Body of pancreas (tissue), 4 donors: ENCODE results near the gene DNM2. TPM values are rescaled to one million over a fixed set of nuclear protein-coding genes. Genes with fewer than 3 reads are reported as not detected.
"Not testable (repeated sequence)": the region's sequence is repeated elsewhere in the genome, so short reads cannot be mapped to it uniquely, and the experiment has no call there.

Experiments used
- ATAC-seq: fragments of 150-250 bp; one replicate; pipeline ENCODE4 v1.9.1; 2016
- DNase-seq, 4 donors: peaks; one replicate each; pipeline ENCODE4 v3.0.0-alpha.2; 2019
- H3K27ac ChIP-seq, 4 donors: fragments of 200-600 bp; sonication (generic); 1 replicate in 3 of 4; 2 replicates in 1 of 4; pipeline versions ENCODE4 v1.5.1 to v1.6.1; 2016 to 2019; ENCODE audit warnings: mild to moderate bottlenecking in 1 of 4, mixed read lengths in 1 of 4, moderate library complexity in 1 of 4
- H3K27me3 ChIP-seq, 2 donors: fragments of 200-600 bp; sonication (generic); one replicate each; pipeline ENCODE4 v1.6.0; 2016; ENCODE audit warnings: mild to moderate bottlenecking in 1 of 2
- H3K36me3 ChIP-seq, 2 donors: fragments of 200-600 bp; sonication (generic); replicated peaks in 1 of 2; 2 replicates each; pipeline ENCODE4 v1.5.1; 2016; ENCODE audit warnings: low read depth in 2 of 2; ENCODE audit not compliant: insufficient read depth in 1 of 2
- H3K4me1 ChIP-seq: fragments of 200-600 bp; sonication (generic); one replicate; pipeline ENCODE4 v1.6.0; 2016
- H3K4me3 ChIP-seq, 2 donors: fragments of 200-600 bp; sonication (generic); 1 replicate in 1 of 2; 2 replicates in 1 of 2; pipeline ENCODE4 v1.5.1; 2016 to 2019
- H3K9me3 ChIP-seq, 3 donors: fragments of 200-600 bp; sonication (generic); 1 replicate in 2 of 3; 2 replicates in 1 of 3; pipeline ENCODE4 v1.5.1; 2016
- POLR2A ChIP-seq, 3 donors: fragments of 450-650 bp; IDR thresholded peaks; one replicate each; pipeline ENCODE4 v1.6.1; 2016; ENCODE audit warnings: antibody characterized with exemption in 3 of 3, mild to moderate bottlenecking in 2 of 3
- WGBS, 2 donors: methylation state at CpG; one replicate each; pipeline ENCODE4 v1.1.5; 2017; 5-methylcytosine and 5-hydroxymethylcytosine counted together
- intact Hi-C: fragments of 100-400 bp; cut with DNase I; formaldehyde crosslinking; loops from one replicate; pipeline ENCODE4 v1.15.1; 2023
- total RNA-seq, 2 donors: library from RNA; depleted of rRNA; stranded (reverse); fragments of >200 nt; gene quantifications; one replicate each; pipeline ENCODE4 v1.1.0, GENCODE V29; 2016
- TF ChIP-seq, protein P1 (sequence below), 7 experiments: fragments of 450-650 bp in 4 of 7; fragments of 200-600 bp in 3 of 7; sonication (generic) in 3 of 7; IDR thresholded peaks; one replicate each; pipeline ENCODE4 v1.5.1; 2016 to 2019; ENCODE audit warnings: antibody characterized with exemption in 7 of 7

The DNM2 gene
- total RNA-seq, 2 donors from 2014 or later, result 98.6 to 158 TPM

DNA sequence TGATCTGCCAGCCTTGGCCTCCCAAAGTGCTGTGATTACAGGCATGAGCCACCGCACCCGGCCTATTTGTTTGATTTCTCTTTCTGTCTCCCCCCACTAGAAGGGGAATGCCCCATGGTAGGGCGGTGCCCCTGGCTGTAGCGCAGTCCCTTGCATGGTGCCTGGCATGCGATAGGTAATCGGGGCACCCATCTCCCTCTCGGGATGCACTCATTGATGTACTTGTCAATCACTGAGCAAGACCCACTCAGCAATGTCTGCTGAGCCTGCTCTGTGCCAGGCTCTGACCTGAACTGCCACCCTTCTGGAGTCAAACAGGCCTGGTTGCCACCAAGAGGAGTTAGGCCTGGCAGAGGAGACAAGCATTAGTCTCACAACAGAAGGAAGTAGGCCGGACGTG lies 19.8 kb downstream of the DNM2 start:
- no peak overlapping the region for H3K4me3 ChIP-seq
- 83 to 88% methylated on average over 4 to 7 of the region's 9 CpGs for WGBS, 2 donors
- TF ChIP-seq POLR2A (IDR thresholded peaks at IDR 0.05), result no peak
- TF ChIP-seq, protein P1, sequence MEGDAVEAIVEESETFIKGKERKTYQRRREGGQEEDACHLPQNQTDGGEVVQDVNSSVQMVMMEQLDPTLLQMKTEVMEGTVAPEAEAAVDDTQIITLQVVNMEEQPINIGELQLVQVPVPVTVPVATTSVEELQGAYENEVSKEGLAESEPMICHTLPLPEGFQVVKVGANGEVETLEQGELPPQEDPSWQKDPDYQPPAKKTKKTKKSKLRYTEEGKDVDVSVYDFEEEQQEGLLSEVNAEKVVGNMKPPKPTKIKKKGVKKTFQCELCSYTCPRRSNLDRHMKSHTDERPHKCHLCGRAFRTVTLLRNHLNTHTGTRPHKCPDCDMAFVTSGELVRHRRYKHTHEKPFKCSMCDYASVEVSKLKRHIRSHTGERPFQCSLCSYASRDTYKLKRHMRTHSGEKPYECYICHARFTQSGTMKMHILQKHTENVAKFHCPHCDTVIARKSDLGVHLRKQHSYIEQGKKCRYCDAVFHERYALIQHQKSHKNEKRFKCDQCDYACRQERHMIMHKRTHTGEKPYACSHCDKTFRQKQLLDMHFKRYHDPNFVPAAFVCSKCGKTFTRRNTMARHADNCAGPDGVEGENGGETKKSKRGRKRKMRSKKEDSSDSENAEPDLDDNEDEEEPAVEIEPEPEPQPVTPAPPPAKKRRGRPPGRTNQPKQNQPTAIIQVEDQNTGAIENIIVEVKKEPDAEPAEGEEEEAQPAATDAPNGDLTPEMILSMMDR (IDR thresholded peaks at IDR 0.05), result no peak
- H3K9me3 ChIP-seq, result no peaks in the 10 kb centered on the region
- DNase-seq, result no peak
- intact Hi-C loops, result no loop called here
- no peaks in the 10 kb centered on the region for H3K36me3 ChIP-seq
- H3K4me1 ChIP-seq, result peaks cover 74% of the 10 kb centered on the region
- H3K27ac ChIP-seq, result peak overlapping the region in 1 of 4 donors; percentile 16
- H3K27me3 ChIP-seq, result no peaks in the 10 kb centered on the region
- no peak for ATAC-seq

DNA sequence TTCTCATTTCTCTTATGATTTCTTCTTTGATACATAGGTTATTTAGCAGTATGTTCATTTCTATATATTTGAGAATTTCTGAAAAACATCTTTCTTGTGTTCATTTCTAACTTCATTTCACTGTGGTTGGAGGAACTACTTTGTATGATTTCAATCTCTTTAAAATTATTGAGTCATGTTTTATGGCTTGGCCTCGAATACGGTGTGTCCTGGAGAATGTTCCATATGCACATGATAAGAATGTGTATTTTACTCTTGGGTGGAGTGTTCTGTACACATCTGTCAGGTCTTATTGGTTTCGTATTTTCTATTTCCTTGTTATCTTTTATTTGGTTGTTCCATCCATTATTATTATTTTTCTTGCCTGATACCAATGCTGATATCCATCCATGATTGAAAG lies 22.9 kb downstream of the DNM2 start:
- H3K4me3 ChIP-seq, result no peak overlapping the region
- H3K36me3 ChIP-seq, result no peaks in the 10 kb centered on the region
- WGBS, 2 donors, result 29 to 35% methylated on average over 3 of the region's 3 CpGs
- DNase-seq (peak in 1 of 4 donors; percentile 50), ATAC-seq (peak; percentile 81)
- intact Hi-C loops, result no loop called here
- peak overlapping the region in 3 of 4 donors; percentile 54 to 72 (median 58) for H3K27ac ChIP-seq
- no peaks in the 10 kb centered on the region for H3K27me3 ChIP-seq
- no peak for TF ChIP-seq POLR2A (IDR thresholded peaks at IDR 0.05)
- TF ChIP-seq, protein P1 (IDR thresholded peaks at IDR 0.05), result no peak
- H3K9me3 ChIP-seq, result no peaks in the 10 kb centered on the region
- H3K4me1 ChIP-seq, result peaks cover 93% of the 10 kb centered on the region

DNA sequence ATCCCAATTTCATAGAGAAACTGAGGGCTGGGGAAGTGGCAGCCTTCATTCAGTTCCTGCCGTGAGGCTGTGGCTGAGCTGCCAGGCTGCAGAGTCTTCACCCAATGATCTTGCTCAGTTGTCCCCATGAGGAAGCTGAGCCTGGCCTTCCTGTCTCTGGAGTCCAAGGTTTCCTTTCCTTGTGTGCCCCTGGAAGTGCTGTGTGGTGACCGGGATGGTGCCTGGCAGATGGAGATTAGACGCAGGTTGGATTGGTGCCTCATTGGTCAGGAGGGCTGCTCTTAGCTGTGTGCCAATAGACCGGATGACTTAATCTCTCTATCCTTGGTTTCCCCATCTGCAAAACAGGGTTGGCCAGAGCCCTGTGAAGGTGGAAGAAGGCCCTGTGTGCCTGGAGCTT lies 24.6 kb downstream of the DNM2 start:
- H3K27me3 ChIP-seq, result no peaks in the 10 kb centered on the region
- no peaks in the 10 kb centered on the region for H3K9me3 ChIP-seq
- ATAC-seq (peak; percentile 25), DNase-seq (peak in 1 of 4 donors; percentile 56)
- no peaks in the 10 kb centered on the region for H3K36me3 ChIP-seq
- no peak for TF ChIP-seq POLR2A (IDR thresholded peaks at IDR 0.05)
- TF ChIP-seq, protein P1 (IDR thresholded peaks at IDR 0.05), result no peak
- peaks cover 84% of the 10 kb centered on the region for H3K4me1 ChIP-seq
- WGBS, 2 donors, result 35 to 54% methylated on average over 2 to 4 of the region's 4 CpGs
- no peak overlapping the region for H3K4me3 ChIP-seq
- intact Hi-C loops, result no loop called here
- H3K27ac ChIP-seq, result peak overlapping the region in 3 of 4 donors; percentile 15 to 47 (median 36)

DNA sequence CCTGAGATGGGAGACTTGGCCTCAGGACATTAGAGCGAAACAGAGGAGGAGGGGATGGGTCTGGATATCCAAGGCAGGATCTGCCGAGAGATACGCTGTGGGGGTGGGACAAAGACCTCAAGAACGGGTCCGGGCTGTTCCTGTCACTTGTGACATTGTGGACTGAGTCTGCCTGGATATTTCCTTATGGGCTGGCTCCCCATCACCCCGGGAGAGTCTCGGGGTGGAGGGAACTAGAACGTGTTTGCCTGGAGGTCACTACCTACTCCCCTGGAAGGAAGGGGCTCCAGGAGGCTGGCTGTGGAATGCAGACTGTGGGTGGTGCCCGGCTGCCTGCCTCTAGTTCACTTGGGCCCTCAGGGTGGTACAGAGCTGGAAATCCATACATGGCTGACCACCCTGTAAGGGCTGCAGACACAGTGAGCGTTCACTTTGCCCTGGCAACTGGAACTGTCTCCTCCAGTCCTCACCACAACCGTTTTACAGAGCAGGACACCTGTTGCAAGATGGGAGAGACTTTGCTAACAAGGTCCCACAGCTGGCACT lies 26.4 kb downstream of the DNM2 start:
- TF ChIP-seq, protein P1 (IDR thresholded peaks at IDR 0.05), result no peak
- TF ChIP-seq POLR2A (IDR thresholded peaks at IDR 0.05), result no peak
- ATAC-seq, result no peak
- Histone ChIP-seq H3K36me3 (no peaks in the 10 kb centered on the region), H3K4me3 (no peak overlapping the region), H3K9me3 (no peaks in the 10 kb centered on the region), H3K4me1 (peaks cover 87% of the 10 kb centered on the region), H3K27ac (peak overlapping the region; percentile 13 to 78 (median 58)), H3K27me3 (no peaks in the 10 kb centered on the region)
- intact Hi-C loops, result no loop called here
- DNase-seq, result no peak
- 19 to 47% methylated on average over 6 to 11 of the region's 11 CpGs for WGBS, 2 donors

DNA sequence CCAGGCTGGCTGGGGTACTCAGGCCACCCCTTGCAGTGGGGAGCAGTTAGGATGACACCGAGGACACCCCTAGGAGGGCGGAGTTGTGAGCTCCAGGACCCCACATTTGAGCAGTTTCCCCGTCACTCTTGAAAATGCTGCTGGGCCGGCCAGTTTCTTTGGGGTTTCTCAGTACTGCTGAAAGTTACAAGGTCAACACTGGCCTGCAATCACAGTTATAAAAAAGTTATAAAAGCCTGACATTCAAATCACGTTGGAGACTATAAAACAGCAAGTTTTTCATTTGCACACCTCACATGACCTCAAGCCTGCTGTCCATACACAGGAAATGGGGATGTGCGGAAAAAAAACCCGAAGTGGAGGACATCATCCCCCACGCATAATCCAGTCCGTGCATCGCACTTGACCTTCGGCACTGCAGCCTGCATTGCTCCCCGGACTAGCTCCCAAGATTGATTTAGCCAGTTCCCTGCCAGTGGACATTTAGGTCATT lies 27.0 kb downstream of the DNM2 start:
- H3K27me3 ChIP-seq, result no peaks in the 10 kb centered on the region
- no peak for ATAC-seq
- H3K4me1 ChIP-seq, result peaks cover 88% of the 10 kb centered on the region
- no peaks in the 10 kb centered on the region for H3K9me3 ChIP-seq
- intact Hi-C loops, result no loop called here
- TF ChIP-seq, protein P1 (IDR thresholded peaks at IDR 0.05), result no peak
- TF ChIP-seq POLR2A (IDR thresholded peaks at IDR 0.05), result no peak
- no peaks in the 10 kb centered on the region for H3K36me3 ChIP-seq
- H3K27ac ChIP-seq, result peak overlapping the region; percentile 13 to 78 (median 58)
- no peak for DNase-seq
- 30 to 34% methylated on average over 4 to 12 of the region's 12 CpGs for WGBS, 2 donors
- H3K4me3 ChIP-seq, result no peak overlapping the region

DNA sequence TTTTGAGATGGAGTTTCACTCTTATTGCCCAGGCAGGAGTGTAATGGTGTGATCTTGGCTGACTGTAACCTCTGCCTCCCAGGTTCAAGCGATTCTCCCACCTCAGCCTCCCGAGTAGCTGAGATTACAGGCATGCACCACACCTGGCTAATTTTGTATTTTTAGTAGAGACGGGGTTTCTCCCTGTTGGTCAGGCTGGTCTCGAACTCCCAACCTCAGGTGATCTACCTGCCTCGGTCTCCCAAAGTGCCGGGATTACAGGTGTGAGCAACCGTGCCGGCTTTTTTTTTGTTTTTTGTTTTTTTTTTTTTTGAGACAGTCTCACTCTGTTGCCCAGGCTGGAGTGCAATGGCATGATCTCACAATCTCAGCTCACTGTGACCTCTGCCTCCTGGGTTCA lies 28.6 kb downstream of the DNM2 start:
- H3K27ac ChIP-seq, result peak overlapping the region in 2 of 4 donors; percentile 78 to 91
- ATAC-seq, H3K4me3 ChIP-seq, H3K9me3 ChIP-seq, H3K27me3 ChIP-seq, intact Hi-C loops, H3K36me3 ChIP-seq, DNase-seq: not testable (repeated sequence)
- peaks cover 90% of the 10 kb centered on the region for H3K4me1 ChIP-seq
- WGBS, 2 donors, result 92% methylated on average over 6 to 8 of the region's 8 CpGs
